Activated CD4-positive, alpha-beta memory T cell treated with anti-CD3 and anti-CD28 coated beads, Interleukin-2, amount 10 ng/mL, durations not matched to agents 7 days and 5 days (primary cell): Measurements from ENCODE around the gene ATP5ME. TPM values are rescaled to one million over a fixed set of nuclear protein-coding genes. Genes with fewer than 3 reads are reported as not detected.

Experiments
- CTCF ChIA-PET: fragments of 350-600 bp; sonication (Branson Sonifier 250); formaldehyde crosslinking; loops from one replicate; lab custom pipeline; 2021; ENCODE audit warnings: antibody characterized with exemption, inconsistent platforms; lab: Charles Lee
- POLR2A ChIA-PET: fragments of 350-600 bp; sonication (Branson Sonifier 250); formaldehyde crosslinking; loops from one replicate; lab custom pipeline; 2021; ENCODE audit warnings: antibody characterized with exemption; lab: Charles Lee
- DNase-seq: peaks from one replicate; pipeline ENCODE4 v3.0.0-alpha.2; 2020
- H3K27ac Mint-ChIP-seq: one replicate; pipeline ENCODE4 v1.8.0; 2021; ENCODE audit warnings: mild to moderate bottlenecking, mixed read lengths
- H3K27me3 Mint-ChIP-seq: one replicate; pipeline ENCODE4 v1.8.0; 2021; ENCODE audit warnings: mixed read lengths
- H3K36me3 Mint-ChIP-seq: one replicate; pipeline ENCODE4 v1.8.0; 2021; ENCODE audit warnings: low read depth, mixed read lengths
- H3K4me1 Mint-ChIP-seq: one replicate; pipeline ENCODE4 v1.8.0; 2021; ENCODE audit warnings: mixed read lengths
- H3K4me3 Mint-ChIP-seq: one replicate; pipeline ENCODE4 v1.8.0; 2021; ENCODE audit warnings: mild to moderate bottlenecking, mixed read lengths
- H3K9me3 Mint-ChIP-seq: one replicate; pipeline ENCODE4 v1.8.0; 2021; ENCODE audit warnings: mixed read lengths
- total RNA-seq, 2 experiments: library from RNA; stranded (reverse); gene quantifications; one replicate each; pipeline ENCODE4 v1.2.3, GENCODE V29; 2021

ATP5ME gene
- total RNA-seq, 2 experiments from 2014 or later: 205 TPM

DNA sequence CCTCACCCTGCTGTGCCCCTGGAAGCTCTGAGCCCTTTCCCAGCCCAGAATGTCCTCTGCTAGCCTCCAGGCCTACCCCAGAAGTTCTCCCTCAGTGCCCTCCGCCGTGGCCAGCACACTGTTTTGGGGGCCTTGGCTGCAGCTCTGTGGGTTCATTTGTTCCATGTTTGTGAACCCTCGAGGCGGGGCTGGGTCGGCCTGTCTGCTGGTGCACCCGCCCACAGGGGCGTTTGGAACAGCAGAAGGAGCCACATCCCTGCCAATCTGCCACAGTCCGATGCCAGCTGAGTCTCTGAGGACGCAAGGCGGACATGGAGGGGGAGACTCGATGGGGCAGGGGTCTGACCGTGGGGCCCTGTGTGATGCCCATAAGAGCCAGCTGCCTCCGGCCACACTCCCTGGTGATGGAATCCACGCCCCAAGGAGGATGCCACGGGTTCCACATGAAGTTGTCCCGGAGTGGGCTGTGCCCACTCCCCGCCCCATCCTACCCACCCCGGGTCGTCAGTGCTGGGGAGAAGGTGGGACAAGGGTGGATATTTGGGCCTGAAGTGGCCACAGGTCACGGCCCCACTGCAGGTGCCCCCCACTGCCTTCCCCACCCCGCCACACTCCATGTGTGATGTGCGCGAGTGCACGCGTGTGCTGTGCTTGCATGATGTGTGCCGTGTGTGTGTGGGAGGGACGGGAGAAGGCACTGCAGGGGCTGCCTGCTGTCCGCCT lies 7.1 kb downstream of the ATP5ME start:
- ChIA-PET POLR2A (no interaction called here), CTCF (no interaction called here)
- Mint-ChIP-seq H3K9me3 (no peaks in the 10 kb centered on the region), H3K27me3 (no peaks in the 10 kb centered on the region), H3K4me1 (peaks cover 14% of the 10 kb centered on the region), H3K27ac (no peak overlapping the region), H3K4me3 (no peak overlapping the region), H3K36me3 (peaks cover 16% of the 10 kb centered on the region)
- DNase-seq: no peak

DNA sequence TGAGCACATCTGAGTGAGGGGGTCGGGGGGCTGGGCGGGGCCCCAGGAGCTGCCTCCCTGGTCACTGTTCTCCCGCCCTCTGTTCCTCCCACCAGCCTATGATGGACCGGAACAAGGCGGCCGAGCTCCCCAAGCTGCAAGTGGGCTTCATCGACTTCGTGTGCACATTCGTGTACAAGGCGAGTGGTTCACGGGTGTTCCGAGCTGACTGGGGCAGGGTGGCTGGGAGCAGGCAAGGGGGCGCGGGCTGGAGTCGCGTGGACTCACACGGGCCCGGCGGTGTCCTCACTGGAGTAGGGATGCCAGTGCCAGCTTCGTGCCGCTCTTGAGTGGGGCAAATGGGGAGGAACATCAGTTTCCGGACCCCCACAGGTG lies 7.7 kb downstream of the ATP5ME start:
- no peaks in the 10 kb centered on the region for H3K27me3 Mint-ChIP-seq
- DNase-seq: no peak
- ChIA-PET CTCF (no interaction called here), POLR2A (no interaction called here)
- peaks cover 14% of the 10 kb centered on the region for H3K4me1 Mint-ChIP-seq
- H3K4me3 Mint-ChIP-seq: no peak overlapping the region
- H3K27ac Mint-ChIP-seq: no peak overlapping the region
- H3K9me3 Mint-ChIP-seq: no peaks in the 10 kb centered on the region
- peaks cover 10% of the 10 kb centered on the region for H3K36me3 Mint-ChIP-seq

DNA sequence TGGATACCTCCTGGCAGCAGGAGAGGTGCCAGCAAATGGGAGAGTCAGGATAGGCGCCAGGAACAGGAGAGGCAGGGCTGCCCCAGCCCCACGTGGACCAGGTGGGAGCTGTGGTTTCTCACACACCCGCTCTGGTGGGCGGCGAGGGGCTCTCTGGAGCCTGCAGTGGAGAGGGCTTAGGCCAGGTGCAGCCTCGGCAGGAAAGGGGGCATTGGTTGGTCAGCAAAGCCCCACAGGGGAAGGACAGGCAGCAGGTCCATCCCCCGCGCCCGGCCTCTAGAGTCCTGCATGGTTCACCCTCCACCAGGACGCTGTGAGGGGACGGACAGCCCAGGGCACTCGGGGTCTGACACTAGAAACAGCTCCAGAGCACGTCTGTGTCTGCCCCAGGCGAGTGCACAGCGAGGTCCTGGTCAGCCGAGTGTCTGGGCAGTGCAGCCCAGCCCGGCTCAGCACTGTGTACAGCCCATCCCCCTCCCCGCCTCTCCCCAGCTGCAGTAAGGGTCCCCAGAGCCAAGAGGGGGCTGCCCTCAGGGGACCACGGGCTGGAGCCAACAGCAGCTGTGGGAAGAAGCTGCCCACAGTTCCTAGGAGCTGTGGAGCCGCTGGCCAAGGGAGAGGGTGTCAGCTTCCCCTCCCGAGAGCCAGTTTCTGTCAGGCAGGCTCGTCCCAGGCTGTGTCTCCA lies 8.2 kb downstream of the ATP5ME start:
- Mint-ChIP-seq H3K27ac (no peak overlapping the region), H3K27me3 (no peaks in the 10 kb centered on the region), H3K36me3 (peaks cover 7% of the 10 kb centered on the region), H3K9me3 (peaks cover 2% of the 10 kb centered on the region), H3K4me1 (peaks cover 15% of the 10 kb centered on the region), H3K4me3 (no peak overlapping the region)
- no peak for DNase-seq
- POLR2A ChIA-PET: interaction anchor here (0.8 kb wide), 1 partner anchor 8 kb away, joined by 3 read pairs; the partner anchor contains the start of gene ATP5ME
- CTCF ChIA-PET: interaction anchor here (3.7 kb wide), 1 partner anchor 8 kb away, joined by 29 read pairs; the partner anchor contains the start of genes ATP5ME and MYL5

DNA sequence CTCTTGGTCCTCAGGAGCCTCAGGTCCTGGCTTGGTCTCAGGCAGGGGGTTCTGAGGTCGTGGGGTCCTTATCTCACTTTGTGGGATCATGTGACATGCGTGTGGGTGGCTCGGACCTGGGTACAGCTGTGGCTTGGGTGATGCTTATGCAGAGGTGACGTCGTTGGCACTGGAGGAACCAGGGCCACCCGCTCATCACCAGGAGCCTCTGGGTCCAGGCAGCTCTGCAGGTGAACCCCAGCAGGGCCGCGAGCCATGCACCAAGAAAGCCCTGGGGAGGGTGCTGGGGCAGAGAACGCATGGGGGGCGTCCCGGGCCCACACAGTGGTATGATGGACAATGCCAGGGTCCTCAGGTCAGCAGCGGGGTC lies 8.7 kb downstream of the ATP5ME start:
- Mint-ChIP-seq H3K9me3 (peaks cover 6% of the 10 kb centered on the region), H3K4me3 (peak overlapping the region; percentile 17), H3K27ac (no peak overlapping the region), H3K4me1 (peaks cover 15% of the 10 kb centered on the region), H3K27me3 (no peaks in the 10 kb centered on the region), H3K36me3 (peaks cover 6% of the 10 kb centered on the region)
- CTCF ChIA-PET: interaction anchor here (3.7 kb wide), 1 partner anchor 8 kb away, joined by 29 read pairs; the partner anchor contains the start of genes ATP5ME and MYL5
- DNase-seq: no peak
- POLR2A ChIA-PET: interaction anchor here (0.8 to 3.2 kb wide), 2 partner anchors 8 kb away, joined by 3 to 40 read pairs; partner anchors contain the start of genes ATP5ME and MYL5

DNA sequence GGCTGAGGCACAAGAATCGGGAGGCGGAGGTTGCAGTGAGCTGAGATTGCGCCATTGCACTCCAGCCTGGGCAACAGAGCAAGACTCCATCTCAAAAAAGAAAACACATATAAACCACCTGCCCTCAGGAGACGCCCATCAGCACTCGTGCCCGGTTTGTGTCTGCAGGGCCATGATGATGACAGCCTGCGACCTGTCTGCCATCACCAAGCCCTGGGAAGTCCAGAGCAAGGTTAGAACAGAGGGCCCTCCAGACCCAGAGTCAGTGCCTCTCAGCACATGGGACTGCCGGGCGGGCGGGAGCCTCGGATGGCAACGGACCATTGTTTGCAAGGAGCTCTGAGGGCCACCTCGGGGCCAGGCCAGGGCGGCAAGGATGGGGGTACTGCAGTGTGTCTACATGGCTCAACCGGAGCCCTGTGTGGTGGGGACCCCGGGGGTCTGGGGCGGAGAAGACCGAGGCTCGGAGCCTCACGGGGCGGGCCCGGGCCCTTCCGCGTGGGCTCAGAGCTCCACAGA lies 9.3 kb downstream of the ATP5ME start:
- Mint-ChIP-seq H3K4me3 (peak overlapping the region; percentile 76), H3K9me3 (peaks cover 10% of the 10 kb centered on the region), H3K27me3 (no peaks in the 10 kb centered on the region), H3K36me3 (peaks cover 10% of the 10 kb centered on the region), H3K27ac (no peak overlapping the region), H3K4me1 (peaks cover 15% of the 10 kb centered on the region)
- POLR2A ChIA-PET: interaction anchor here (1.0 to 3.2 kb wide), 6 partner anchors 8 to 327 kb away, joined by 4 to 40 read pairs (median 6); partner anchors contain the start of genes ATP5ME, MYL5 and ZNF141
- CTCF ChIA-PET: interaction anchor here (0.6 to 3.7 kb wide), 2 partner anchors 9 to 1031 kb away, joined by 4 to 29 read pairs; partner anchors contain the start of genes ATP5ME and MYL5
- no peak for DNase-seq

DNA sequence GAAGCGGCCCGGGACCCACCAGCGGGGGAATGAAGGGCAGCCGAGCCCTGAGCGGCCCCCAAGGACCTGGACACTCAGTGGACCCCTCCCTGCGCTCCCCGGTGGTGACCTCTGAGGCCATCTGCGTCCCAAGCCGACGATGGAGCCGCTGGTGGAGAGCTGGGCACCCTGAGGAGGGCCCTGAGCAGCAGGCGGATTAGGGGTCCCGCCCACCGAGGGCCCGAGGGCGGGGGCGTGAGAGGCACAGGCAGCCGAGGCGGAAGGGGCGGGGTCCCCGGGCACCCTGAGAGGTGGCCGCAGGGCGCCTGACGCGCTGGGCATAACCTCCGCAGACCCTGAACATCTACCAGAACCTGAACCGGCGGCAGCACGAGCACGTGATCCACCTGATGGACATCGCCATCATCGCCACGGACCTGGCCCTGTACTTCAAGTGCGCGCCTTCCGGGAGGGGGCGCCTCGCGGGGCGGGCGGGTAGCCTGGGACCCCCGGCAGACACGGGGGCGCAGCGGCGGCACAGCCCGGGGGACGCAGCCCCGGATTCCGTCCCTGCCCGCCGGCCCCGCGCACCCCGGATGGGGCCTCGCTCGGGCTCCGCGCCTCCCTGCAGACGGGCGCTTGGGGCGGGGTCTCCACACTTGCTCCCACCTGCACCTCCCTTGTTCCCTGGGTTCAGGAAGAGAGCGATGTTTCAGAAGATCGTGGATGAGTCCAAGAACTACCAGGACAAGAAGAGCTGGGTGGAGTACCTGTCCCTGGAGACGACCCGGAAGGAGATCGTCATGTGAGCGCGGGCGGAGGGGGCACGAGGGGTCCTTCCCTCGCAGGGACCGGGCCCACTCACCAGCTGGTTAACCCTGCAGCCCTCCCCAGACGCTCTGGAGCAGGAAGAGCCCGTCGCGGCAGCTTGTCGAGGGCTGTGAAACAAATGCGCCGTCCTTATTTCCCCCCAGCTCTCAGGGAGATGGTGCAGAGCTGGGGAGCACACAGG lies 10.3 kb downstream of the ATP5ME start:
- H3K27me3 Mint-ChIP-seq: no peaks in the 10 kb centered on the region
- peak overlapping the region; percentile 76 for H3K4me3 Mint-ChIP-seq
- POLR2A ChIA-PET: interaction anchor here (0.8 to 3.2 kb wide), 8 partner anchors 9 to 539 kb away, joined by 4 to 40 read pairs (median 6); partner anchors contain the start of genes ATP5ME, MYL5, ZNF141 and ZNF718
- peaks cover 15% of the 10 kb centered on the region for H3K9me3 Mint-ChIP-seq
- H3K27ac Mint-ChIP-seq: peak overlapping the region; percentile 73
- CTCF ChIA-PET: interaction anchor here (0.6 to 3.7 kb wide), 2 partner anchors 10 to 1032 kb away, joined by 4 to 29 read pairs; partner anchors contain the start of genes ATP5ME and MYL5
- H3K36me3 Mint-ChIP-seq: peaks cover 11% of the 10 kb centered on the region
- peaks cover 15% of the 10 kb centered on the region for H3K4me1 Mint-ChIP-seq
- DNase-seq: peak; percentile 78

DNA sequence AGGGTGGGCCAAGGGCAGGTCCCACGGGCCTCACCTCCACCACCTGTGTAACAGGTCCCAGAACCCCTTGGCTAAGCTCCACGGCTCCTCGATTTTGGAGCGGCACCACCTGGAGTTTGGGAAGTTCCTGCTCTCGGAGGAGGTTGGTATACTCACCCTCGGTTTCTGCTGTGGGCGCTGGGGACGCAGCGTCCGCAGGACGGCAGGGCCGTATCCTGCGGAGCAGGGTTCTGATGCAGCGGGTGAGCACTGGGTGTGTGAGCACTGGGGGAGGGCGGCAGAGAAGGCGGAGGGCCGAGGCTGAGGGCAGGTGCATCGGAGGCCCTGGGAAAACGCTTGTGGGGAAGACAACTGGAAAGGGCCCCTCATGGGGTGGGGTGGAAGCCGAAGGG lies 11.0 kb downstream of the ATP5ME start:
- Mint-ChIP-seq H3K4me1 (peaks cover 15% of the 10 kb centered on the region), H3K27me3 (no peaks in the 10 kb centered on the region), H3K36me3 (peaks cover 11% of the 10 kb centered on the region), H3K4me3 (peak overlapping the region; percentile 74), H3K27ac (peak overlapping the region; percentile 44), H3K9me3 (peaks cover 15% of the 10 kb centered on the region)
- ChIA-PET POLR2A (interaction anchor here (2.2 to 3.2 kb wide), 2 partner anchors 10 to 325 kb away, joined by 10 to 40 read pairs; partner anchors contain the start of genes ATP5ME, MYL5 and ZNF141), CTCF (interaction anchor here (3.7 kb wide), 1 partner anchor 10 kb away, joined by 29 read pairs; the partner anchor contains the start of genes ATP5ME and MYL5)
- no peak for DNase-seq

DNA sequence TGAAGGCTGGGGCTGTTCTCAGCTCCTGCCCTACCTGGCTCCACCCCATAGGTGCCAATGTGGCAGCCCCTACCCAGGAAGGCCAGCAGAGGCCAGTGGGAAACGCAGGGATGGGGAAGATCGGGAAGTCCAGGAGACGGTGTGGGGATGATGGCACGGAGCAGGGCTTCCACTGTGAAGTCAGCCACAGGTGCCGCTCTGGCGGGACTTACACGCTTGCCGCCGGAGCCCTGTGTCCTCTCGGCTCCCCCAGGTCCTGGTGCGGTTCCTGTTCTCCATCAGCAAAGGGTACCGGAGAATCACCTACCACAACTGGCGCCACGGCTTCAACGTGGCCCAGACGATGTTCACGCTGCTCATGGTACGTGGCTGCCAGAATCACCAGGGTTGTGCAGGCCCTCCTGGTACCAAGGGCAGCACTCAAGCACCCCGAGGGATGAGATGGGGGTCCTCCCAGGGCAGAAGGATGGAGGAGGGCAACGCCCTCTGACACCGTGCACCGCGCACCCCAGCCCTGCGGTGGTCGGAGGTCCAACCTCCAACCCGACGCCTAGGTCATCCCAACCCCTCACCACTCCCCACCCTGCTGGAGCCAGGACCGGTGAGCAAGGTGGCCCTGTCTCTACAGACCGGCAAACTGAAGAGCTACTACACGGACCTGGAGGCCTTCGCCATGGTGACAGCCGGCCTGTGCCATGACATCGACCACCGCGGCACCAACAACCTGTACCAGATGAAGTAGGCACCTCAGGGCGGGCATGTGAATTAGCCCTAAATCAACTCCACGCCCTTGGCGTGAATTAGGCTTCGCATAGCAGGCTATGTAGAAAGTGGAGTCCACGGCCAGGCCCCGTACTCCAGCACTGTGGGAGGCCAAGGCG lies 12.0 kb downstream of the ATP5ME start:
- Mint-ChIP-seq H3K9me3 (peaks cover 15% of the 10 kb centered on the region), H3K27ac (no peak overlapping the region), H3K4me1 (peaks cover 15% of the 10 kb centered on the region), H3K4me3 (peak overlapping the region; percentile 5), H3K27me3 (no peaks in the 10 kb centered on the region), H3K36me3 (peaks cover 11% of the 10 kb centered on the region)
- ChIA-PET POLR2A (interaction anchor here (2.2 to 3.2 kb wide), 2 partner anchors 11 to 324 kb away, joined by 10 to 40 read pairs; partner anchors contain the start of genes ATP5ME, MYL5 and ZNF141), CTCF (interaction anchor here (3.7 kb wide), 1 partner anchor 11 kb away, joined by 29 read pairs; the partner anchor contains the start of genes ATP5ME and MYL5)
- DNase-seq: no peak

DNA sequence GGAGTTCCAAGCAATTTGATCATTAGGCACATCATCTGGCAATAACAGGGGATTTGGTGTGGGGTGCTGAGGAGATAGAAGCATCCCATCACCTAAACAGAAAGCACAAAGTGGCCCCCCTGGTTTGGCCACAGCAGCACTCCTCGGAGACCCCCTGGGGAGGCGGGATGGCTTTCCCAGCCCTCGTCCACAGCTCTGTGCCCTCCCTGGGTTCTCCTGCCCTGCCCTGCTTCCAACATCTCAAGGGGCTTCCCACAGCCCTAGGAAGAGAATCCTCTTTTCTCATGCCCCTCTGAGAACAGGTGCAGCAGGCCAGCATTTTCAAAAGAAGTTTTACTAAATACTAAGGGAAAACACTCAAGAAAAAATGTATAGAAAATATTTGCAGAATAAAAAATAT lies 12.8 kb downstream of the ATP5ME start:
- Mint-ChIP-seq H3K27ac (no peak overlapping the region), H3K4me3 (no peak overlapping the region), H3K27me3 (no peaks in the 10 kb centered on the region), H3K36me3 (peaks cover 14% of the 10 kb centered on the region), H3K4me1 (peaks cover 15% of the 10 kb centered on the region), H3K9me3 (peaks cover 15% of the 10 kb centered on the region)
- ChIA-PET CTCF (no interaction called here), POLR2A (no interaction called here)
- DNase-seq: no peak

DNA sequence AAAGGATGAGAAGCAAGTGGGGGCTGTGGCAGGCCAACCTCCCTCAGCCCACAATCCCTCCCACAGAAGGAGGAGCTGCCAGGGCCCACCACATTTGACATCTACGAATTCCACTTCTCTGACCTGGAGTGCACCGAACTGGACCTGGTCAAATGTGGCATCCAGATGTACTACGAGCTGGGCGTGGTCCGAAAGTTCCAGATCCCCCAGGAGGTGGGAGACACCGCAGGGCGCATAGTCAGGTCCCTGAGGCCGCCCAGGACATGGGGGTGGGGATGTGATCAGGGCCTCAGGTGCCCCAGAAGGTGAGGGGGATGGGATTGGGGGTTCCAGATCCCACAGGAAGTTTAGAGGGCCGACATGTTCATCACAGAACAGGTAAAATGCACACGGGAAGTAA lies 13.7 kb downstream of the ATP5ME start:
- H3K36me3 Mint-ChIP-seq: peaks cover 14% of the 10 kb centered on the region
- no peak overlapping the region for H3K27ac Mint-ChIP-seq
- POLR2A ChIA-PET: no interaction called here
- CTCF ChIA-PET: no interaction called here
- H3K9me3 Mint-ChIP-seq: peaks cover 15% of the 10 kb centered on the region
- H3K27me3 Mint-ChIP-seq: no peaks in the 10 kb centered on the region
- DNase-seq: no peak
- H3K4me3 Mint-ChIP-seq: no peak overlapping the region
- H3K4me1 Mint-ChIP-seq: peaks cover 15% of the 10 kb centered on the region

DNA sequence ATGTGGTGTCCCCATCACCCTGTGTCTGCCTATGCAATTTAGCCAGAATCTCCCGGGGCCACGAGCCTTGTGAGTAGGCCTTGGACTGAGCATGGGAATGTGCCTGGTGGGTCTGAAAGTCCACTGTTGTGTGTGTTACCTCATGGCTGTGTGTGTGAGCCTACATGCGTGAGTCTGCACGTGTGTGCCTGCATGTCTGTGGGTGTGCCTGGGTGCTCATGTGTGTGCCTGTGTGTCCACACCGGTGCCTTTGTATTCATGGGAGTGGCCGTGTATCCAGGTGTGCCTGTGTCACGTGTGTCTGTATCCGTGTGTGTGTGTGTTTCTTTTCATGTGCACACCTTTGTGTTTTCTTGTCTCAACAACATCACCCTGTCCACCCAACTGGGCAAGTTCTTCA lies 14.2 kb downstream of the ATP5ME start:
- DNase-seq: no peak
- Mint-ChIP-seq H3K27me3 (no peaks in the 10 kb centered on the region), H3K36me3 (peaks cover 14% of the 10 kb centered on the region), H3K4me3 (no peak overlapping the region), H3K9me3 (peaks cover 15% of the 10 kb centered on the region), H3K27ac (no peak overlapping the region), H3K4me1 (peaks cover 10% of the 10 kb centered on the region)
- POLR2A ChIA-PET: no interaction called here
- CTCF ChIA-PET: no interaction called here
